WTC11 (cell line): ENCODE measurements around the gene ACOXL.

ENCODE experiments used
- ARID4B ChIP-seq: sonication (generic); formaldehyde crosslinking; IDR thresholded peaks from 2 replicates; pipeline ENCODE4 v1.8.0; 2023; ENCODE audit warnings: missing genetic modification reagents, mild to moderate bottlenecking, borderline replicate concordance
- CBFB ChIP-seq: sonication (generic); formaldehyde crosslinking; IDR thresholded peaks from 2 replicates; pipeline ENCODE4 v1.8.1; 2022; ENCODE audit warnings: mild to moderate bottlenecking, low read depth, missing genetic modification reagents
- ELF4 ChIP-seq: sonication (generic); formaldehyde crosslinking; IDR thresholded peaks from 2 replicates; pipeline ENCODE4 v1.8.1; 2022; ENCODE audit warnings: low read depth, mild to moderate bottlenecking, moderate library complexity, missing genetic modification reagents
- TF ChIP-seq, protein P1 (sequence below): fragments of 200-600 bp; IDR thresholded peaks from 2 replicates; pipeline ENCODE4 v1.8.0; 2022; ENCODE audit warnings: antibody characterized with exemption

GRCh38 chr2:111028720-111029119, 296.3 kb downstream of the ACOXL start:
- TF ChIP-seq CBFB (no peak), ELF4 (CRISPR knock-in tag) (no peak), ARID4B (CRISPR knock-in tag) (no peak)
- TF ChIP-seq, protein P1, sequence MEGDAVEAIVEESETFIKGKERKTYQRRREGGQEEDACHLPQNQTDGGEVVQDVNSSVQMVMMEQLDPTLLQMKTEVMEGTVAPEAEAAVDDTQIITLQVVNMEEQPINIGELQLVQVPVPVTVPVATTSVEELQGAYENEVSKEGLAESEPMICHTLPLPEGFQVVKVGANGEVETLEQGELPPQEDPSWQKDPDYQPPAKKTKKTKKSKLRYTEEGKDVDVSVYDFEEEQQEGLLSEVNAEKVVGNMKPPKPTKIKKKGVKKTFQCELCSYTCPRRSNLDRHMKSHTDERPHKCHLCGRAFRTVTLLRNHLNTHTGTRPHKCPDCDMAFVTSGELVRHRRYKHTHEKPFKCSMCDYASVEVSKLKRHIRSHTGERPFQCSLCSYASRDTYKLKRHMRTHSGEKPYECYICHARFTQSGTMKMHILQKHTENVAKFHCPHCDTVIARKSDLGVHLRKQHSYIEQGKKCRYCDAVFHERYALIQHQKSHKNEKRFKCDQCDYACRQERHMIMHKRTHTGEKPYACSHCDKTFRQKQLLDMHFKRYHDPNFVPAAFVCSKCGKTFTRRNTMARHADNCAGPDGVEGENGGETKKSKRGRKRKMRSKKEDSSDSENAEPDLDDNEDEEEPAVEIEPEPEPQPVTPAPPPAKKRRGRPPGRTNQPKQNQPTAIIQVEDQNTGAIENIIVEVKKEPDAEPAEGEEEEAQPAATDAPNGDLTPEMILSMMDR: no peak
